Right ventricle myocardium superior (tissue), 1 donor: Measurements from ENCODE around the gene ZNF462. TPM values are rescaled to one million over a fixed set of nuclear protein-coding genes. Genes with fewer than 3 reads are reported as not detected.
A peak's percentile ranks its signal among the peaks of the same experiment; 100 is the strongest.
"Not testable (repeated sequence)": the region's sequence is repeated elsewhere in the genome, so short reads cannot be mapped to it uniquely, and the experiment has no call there.

ENCODE experiments used
- ATAC-seq: fragments of 200-7000 bp; cut with Tn5 transposase; one replicate; pipeline ENCODE4 v1.9.1; 2020; ENCODE audit warnings: mild to moderate bottlenecking; ENCODE audit not compliant: poor library complexity
- DNase-seq: peaks from one replicate; pipeline ENCODE4 v3.0.0-alpha.2; 2020
- intact Hi-C: fragments of 100-400 bp; cut with DNase I; formaldehyde crosslinking; loops from one replicate; pipeline ENCODE4 v1.11.2; 2022
- total RNA-seq: library from RNA; stranded (reverse); fragmentation: NEBNext Ultra II Directional; extraction: Animal tissue kit (Norgen Biotek cat#: 25700); gene quantifications from one replicate; pipeline ENCODE4 v1.2.1, GENCODE V29; 2021
- donor health status: DM: no; HTN: yes; CAD: no; lungs with severe emphysema.

ZNF462 gene
- total RNA-seq, 1 donor from 2014 or later: 21.2 TPM

DNA sequence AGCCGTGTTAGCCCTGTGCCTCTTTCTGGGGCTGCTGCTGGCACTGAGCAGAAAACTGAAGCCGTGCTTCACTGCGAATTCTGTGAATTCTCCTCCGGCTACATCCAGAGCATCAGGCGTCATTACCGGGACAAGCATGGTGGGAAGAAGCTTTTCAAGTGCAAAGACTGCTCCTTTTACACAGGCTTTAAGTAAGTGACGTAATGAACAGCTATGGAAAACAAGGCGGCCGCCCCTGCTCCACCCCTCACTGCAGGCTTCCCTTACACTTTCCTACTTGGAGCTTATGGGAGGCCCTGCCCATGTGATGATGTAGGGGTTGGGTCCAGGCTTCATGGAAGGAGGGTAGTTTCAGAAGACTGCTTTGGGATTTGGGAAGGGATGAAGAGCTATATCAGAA is 109.1 kb downstream of the ZNF462 start:
- ATAC-seq: no peak
- intact Hi-C loops: no loop called here
- DNase-seq: no peak

DNA sequence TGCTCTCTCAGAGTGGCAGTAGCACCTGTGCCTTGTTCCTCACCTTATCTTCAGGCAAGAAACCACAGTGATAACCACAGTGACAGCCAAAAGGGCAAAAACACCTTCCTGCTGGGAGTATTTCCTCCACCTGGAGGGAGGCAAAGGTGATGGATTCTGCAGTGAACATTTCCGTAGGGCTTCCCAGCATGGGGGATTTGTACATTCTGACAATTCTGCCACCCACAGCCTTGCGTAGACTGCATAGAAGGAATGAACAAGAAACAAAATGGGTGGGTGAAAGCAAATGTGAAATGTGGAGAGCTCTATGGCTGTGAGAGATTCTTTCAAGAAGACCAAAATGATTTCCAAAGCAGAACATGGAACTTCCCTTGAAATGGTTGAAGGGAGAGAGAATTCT is 111.4 kb downstream of the ZNF462 start:
- intact Hi-C loops: no loop called here
- ATAC-seq: no peak
- no peak for DNase-seq

- ATAC-seq (no peak), DNase-seq (no peak)
- intact Hi-C loops: no loop called here
Measured at GRCh38 chr9:106976772-106977171, 113.8 kb downstream of the ZNF462 start.

DNA sequence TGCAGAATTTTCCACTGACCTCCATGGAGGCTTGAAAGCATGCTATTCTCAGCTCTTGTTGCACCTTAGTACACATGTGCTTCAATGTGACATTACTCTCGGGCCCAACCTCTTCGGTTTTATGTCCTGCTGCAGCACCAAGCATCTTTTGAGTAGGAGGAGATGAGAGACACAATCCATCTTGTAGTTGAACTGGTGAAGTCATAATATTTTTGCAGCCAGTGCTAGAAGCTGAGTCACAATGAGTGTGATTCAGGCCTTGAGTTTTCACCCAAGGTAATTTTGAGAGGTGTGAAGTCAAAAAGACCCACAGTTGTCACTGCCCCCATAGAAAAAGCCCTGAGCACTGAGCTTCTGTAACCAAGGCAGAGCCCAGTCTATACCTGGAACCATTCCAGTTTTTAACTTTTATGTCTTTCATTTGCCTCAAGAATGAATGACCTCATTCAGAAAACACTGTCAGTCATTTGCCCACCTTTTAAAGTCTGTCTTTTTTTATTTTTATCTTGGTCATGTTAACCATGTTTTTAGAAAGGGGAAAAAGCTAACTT is 117.7 kb downstream of the ZNF462 start:
- no peak for DNase-seq
- ATAC-seq: no peak
- intact Hi-C loops: no loop called here

DNA sequence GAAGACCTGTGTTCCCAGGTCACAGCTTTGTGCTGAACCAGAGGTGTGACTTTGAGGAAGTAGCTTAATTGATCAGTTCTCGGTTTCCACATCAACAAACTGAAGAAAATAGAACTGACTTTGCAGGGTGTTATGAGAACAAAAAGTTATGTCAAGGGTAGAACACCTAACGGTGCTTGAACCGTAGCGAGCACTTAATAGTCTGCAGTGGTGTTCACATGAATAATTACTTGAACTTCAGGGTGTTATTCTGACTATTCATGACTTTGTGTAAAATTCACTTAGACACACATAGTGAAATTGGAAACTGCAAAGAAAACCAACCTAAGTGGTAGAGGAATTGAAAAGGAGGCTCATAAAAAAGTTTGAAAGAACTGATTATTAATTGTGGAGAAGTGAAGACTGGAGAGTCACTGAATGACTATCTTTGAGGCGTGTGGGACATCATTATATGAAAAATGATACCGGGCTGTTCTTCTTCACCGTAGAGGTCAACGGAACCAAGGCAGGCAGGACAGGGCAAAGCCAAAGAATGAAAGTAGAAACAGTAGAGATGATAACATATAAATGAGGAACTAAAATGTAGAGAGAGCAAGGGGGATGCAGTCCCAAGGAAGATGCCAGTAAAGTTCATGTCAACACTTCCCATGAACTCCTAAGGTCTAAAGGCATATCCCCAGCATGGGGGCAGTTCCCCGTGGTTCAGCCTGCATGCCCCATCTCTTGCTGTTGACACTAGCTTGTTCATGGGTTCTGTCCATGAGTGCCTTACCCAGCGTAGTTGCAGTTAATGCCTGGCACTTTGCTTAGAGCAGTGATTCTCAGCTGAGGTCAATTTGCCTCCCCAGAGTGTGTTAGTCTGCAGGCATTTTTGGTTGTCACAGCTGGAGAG is 118.7 kb downstream of the ZNF462 start:
- DNase-seq (no peak), ATAC-seq (no peak)
- intact Hi-C loops: no loop called here

GRCh38 chr9:106982636-106983035 is 119.7 kb downstream of the ZNF462 start:
- ATAC-seq: no peak
- no peak for DNase-seq
- intact Hi-C loops: no loop called here

GRCh38 chr9:106983346-106983745 is 120.4 kb downstream of the ZNF462 start:
- intact Hi-C loops: no loop called here
- DNase-seq: no peak
- no peak for ATAC-seq

DNA sequence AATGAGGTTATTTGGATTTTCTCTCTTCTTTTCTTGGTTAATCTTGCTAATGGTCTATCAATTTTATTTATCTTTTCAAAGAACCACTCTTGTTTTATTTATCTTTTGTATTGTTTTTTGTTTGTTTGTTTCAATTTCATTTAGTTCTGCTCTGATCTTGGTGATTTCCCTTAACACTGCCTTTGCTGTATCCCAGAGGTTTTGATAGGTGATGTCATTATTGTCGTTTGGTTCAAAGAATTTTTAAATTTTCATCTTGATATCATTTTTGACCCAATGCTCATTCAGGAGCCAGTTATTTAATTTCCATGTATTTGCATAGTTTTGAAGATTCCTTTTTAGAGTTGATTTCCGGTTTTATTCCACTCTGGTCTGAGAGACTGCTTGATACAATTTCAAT is 126.9 kb downstream of the ZNF462 start:
- intact Hi-C loops, DNase-seq, ATAC-seq: not testable (repeated sequence)

DNA sequence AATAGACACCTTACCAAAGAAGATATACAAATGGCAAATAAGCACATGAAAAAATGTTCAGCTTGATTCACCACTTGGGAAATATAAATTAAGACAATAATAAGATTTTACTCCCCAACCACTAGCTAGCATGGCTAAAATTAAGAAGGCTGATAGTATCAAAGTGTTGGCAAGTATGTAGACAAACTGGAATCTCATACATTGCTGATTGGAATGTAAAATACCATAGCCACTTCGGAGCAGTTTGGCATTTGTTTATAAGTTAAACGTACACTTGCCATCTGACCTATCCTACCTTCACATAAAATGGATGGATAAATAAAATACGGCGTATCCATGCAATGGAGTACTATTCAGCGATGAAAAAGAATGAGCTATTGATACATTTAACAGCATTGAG is 129.2 kb downstream of the ZNF462 start:
- intact Hi-C loops: no loop called here
- DNase-seq (no peak), ATAC-seq (no peak)

GRCh38 chr9:106993603-106994002 is 130.6 kb downstream of the ZNF462 start:
- ATAC-seq (no peak), DNase-seq (no peak)
- intact Hi-C loops: no loop called here

DNA sequence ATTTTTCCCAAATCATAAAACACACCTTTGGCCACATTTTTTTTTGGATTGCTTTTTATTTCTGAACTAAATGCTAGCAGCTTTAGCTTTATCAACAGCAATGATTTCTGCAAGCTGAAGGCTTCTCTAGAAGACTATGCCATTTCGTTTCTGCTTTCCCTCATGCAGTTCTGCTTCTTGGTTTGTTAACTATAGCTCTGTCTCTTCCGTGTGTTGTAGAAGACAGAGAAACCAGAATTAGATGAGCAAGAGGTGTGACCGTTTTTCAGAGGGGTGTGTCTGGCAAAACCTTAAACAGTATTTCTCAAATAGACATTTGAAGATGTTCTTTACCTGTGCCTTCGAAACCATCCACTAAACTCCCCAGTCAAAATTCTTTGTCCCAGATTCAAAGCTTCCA is 131.5 kb downstream of the ZNF462 start:
- DNase-seq: no peak
- no peak for ATAC-seq
- intact Hi-C loops: no loop called here

DNA sequence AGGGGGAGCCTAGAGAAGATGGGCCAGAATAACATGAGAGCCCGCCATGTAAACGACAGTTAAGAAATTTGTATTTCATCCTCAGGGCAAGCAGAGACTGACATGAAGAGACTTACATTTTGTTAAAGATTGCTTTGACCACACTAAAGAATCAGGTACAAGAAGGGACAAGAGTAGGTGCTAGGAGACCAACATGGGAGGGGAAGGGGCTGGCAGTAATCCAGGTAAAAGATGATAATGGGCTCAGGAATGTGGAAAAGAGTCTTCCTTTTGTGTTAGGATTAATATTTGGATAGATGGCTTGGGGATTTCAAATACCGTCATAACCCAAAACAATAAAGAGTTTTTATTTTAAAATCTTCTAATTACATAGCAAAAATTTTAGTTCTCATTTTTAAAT is 137.3 kb downstream of the ZNF462 start:
- ATAC-seq (no peak), DNase-seq (no peak)
- intact Hi-C loops: no loop called here

DNA sequence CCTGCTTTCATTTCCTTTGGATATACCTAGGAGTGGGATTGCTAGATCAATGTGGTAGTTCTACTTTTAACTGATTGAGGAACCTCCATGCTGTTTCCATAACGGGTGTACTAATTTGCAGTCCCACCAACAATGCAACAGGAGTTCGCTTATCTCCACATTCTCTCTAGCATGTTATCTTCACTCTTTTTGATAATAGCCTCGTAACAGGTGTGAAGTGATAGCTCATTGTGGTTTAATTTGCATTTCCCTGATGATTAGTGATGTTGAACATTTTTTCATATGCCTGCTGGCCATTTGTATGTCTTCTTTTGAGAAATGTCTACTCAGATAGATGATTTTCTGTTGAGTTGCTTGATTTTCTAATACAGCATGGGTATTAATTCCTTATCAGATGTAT is 142.2 kb downstream of the ZNF462 start:
- DNase-seq: no peak
- intact Hi-C loops: no loop called here

GRCh38 chr9:107007402-107007801 is 144.4 kb downstream of the ZNF462 start:
- ATAC-seq (no peak), DNase-seq (no peak)
- intact Hi-C loops: no loop called here

More for the DNA sequence above, 142.2 kb downstream of the ZNF462 start:
- no peak for ATAC-seq

DNA sequence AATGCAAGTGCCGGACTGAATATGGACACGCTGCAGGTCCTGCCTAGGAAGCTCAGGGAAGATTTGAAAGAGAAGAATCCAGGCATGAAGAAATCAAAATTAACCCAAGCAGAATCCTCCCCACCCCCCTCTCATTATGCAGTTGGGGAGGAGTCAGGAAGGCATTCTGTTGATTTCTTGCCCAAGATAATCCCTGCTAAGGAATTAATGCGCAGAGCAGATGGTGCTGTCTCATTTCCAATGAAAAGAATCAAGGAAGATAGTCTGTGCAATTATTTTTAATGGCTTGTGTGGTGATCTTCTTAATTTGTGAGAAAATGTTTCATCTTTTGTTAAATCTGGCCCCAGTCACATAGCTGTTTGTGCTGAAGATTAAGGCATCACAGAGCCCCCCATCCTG is 145.0 kb downstream of the ZNF462 start:
- intact Hi-C loops: no loop called here
- DNase-seq: no peak
- no peak for ATAC-seq

DNA sequence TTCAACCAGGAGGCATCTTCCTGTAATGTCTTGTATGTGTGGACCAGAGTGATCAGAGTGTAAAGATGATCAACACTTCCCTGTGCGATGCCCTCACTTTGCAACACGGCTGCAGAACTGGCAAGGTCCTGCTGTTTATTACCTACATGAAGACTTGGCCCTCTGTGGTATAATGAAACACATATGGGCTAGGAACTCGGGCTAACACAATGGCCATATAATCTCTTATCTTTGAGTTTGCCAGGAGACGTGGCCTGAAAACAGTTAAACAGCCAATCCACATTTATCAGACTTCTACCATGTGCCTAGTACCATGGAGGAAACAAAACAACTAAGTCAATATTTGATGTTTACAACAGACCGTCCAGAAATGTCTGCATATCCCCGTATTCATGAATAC is 145.5 kb downstream of the ZNF462 start:
- DNase-seq (no peak), ATAC-seq (no peak)
- intact Hi-C loops: no loop called here

DNA sequence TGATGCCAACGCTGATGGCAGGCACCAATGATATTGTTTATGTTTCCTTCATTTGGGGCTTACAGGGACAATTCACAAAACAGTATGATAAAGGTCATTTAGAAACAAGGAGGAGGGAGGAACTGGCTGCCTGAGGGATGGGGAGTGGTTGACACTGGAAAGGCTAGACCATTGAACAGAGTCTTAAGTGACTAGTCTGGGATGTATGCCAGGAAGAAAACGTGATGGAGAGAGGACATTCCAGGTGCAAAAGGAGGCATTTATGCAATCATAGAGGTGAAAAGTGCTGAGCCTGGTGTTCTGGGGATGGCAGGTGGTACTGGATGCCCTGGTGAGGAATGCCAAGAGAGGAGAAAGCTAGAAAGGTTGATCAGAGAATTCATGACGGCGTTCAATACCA is 153.4 kb downstream of the ZNF462 start:
- DNase-seq (no peak), ATAC-seq (no peak)
- intact Hi-C loops: no loop called here

DNA sequence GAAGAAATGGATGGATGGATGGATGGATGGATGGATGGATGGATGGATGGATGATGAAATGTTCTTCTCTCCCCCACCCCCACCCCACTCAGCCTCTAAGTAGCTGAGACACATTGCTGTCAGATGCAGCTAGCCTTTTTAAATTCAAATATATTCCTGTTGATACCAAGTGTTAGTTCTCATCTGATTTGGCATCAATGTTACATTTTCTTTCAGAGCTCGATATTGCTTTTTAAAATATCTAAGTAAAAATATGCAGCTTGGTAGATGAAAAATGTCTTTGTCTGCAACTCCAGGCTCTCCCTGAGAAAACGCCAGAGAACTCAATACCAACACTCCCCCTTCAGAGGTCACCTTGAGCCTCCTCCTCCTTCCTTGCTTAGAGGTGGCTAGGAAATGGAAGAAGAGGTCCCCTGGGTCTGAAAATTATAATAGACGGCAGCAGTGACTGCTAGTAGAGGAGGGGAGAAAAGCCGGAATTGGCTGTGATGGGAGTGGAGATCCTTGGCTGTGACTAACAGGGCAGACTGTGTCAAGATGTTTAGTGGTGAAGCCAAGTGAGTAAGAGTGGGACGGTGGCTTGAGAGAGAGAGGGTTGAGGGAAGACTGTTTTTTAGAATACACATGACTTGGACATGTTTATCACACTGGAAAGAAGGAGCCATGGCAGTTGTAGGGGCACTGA is 156.0 kb downstream of the ZNF462 start:
- ATAC-seq: peak; percentile 26
- intact Hi-C loops: no loop called here
- DNase-seq: no peak

DNA sequence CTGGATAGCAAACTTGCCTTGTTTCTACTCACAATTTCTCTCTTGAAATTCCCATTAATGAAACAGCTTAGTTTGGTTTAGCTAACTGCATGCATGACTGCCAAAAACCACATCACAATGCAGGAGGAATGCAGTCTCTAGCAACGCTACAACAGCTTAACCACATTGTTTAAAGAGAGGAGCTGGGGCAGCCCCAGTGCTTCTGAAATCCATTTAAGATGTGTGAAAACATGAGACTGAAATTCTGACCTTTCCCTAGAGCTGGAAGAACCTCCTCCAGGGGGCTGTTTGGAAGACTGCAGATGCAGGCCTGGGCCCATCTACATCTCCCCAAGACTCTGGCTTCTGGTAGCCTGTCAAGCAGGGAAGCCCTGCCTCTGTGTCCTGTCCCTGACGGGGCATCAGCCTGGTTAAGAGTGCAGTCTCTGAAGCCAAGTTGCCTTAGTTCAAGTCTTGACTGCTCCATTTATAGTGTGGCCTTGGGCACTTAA is 157.1 kb downstream of the ZNF462 start:
- intact Hi-C loops: no loop called here
- DNase-seq (no peak), ATAC-seq (peak; percentile 78)

DNA sequence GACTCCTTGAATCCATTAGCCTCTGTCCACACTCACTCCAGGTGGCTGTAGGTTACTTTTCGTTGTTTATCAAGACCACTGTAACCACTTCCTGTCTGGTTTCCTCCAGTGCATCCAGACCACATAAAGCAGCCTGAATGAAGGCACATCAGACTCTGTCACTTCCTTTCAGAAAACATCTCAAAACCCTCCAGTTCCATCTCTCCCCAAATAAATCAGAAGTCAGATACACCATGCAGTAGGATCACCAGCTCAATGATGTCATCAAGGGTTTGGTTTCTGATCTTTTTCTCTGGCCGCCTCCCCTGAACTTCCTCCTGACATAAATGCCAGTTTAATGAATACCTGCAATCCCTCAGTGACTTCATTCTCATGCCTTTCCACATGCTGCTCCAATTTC is 161.2 kb downstream of the ZNF462 start:
- ATAC-seq (no peak), DNase-seq (no peak)
- intact Hi-C loops: no loop called here
